Measurements from ENCODE around the gene LIPK.
"Not testable (repeated sequence)": the region's sequence is repeated elsewhere in the genome, so short reads cannot be mapped to it uniquely, and the experiment has no call there.

LIPK gene

DNA sequence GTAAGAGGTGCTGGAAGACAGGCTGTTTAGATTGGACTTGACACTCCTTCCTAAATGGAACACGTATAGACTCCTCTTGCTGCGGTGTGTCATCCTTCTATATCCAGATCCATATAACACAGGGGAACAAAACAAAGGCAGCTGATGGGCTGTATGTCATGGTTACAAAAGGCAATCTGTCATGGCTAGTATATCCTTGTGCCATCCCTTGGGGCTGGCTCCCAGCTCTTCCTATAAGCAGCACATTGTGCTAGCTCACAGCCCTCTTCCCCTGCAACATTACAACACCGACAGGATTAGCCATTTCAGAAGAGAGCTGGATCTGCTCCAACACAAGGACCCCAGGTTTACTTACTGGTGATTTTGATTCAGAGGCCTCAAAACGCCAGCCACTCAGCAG lies 15.3 kb downstream of the LIPK start:
- no peak for DNase-seq

DNA sequence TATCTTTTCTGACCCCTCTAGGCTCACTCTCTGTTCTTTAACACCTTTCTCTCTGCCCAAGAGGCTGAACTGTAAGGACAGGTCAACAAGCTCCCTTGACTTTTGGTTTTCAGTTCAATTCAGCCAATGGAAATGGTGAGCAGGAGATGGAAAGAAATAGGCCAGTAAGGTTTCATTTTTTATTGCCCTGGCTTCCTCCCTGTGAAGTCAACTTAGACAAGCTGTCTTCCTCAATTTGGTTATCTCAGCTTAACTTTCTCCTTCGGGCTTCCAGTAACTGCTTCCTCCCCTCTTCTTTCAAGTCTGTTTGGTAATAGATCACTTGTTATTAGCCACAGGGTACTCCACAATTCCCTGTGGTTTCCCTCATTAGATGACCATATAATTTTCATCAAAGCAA lies 19.7 kb downstream of the LIPK start:
- DNase-seq = no peak

DNA sequence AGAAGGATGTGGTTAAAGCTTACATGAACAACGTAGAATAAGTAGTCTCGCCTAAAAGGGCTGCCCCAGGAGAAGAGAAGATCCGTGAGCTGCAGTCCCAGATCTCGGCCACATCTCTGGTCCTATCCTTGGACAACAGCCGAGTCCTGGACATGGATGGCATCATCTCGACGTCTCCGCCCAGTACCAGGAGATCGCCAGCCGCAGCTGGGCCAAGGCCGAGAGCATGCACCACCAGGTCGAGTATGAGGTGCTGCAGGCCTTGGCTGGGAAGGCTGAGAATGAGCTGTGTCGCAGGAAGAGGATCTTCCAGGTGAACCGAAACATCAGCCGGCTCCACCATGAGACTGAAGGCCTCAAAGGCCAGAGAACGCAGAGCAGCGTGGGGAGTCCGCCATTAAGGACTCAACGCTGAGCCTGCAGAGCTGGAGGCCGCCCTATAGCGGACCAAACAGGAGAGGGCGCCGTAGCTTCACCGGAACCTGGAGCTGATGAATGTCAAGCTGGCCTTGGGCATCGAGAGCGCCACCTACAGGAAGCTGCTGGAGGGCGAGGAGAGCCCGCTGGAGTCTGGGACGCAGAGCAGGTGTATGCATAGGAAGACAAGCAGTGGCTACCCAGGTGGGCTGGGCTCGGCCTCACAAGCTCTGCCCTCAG lies 22.2 kb downstream of the LIPK start:
- no peak for DNase-seq

DNA sequence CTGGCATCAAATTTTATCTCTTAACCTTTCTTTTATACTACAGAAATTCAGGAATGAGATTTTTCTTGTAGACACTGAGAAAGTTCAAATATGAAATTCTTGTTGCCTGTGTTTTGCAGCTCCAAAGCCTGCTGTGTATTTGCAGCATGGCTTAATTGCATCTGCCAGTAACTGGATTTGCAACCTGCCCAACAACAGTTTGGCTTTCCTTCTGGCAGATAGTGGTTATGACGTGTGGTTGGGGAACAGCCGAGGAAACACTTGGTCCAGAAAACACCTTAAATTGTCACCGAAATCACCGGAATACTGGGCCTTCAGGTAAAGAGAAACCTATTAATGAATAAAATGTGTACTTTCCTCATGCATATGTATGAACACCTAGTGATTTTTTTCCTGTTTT lies 24.8 kb downstream of the LIPK start:
- DNase-seq = no peak

DNA sequence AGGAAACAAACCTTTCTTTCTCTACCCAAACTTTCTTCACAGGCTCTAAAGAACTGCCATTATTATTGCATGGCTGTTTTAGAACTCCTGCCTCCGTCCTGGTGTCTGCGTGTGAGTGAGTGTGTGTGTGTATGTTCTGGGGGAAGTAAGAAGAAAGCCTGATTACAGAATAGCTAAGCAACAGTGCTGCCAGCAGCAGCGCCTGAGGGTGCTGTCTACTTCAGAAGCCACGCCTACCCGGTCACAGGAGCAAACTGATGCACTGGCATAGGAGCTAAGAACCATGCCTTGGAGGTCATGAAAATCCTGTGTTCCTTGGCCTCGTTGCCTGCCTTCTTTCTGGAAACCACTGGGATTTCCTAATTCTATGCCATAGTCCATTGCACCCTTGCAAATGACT lies 25.2 kb downstream of the LIPK start:
- no peak for DNase-seq

DNA sequence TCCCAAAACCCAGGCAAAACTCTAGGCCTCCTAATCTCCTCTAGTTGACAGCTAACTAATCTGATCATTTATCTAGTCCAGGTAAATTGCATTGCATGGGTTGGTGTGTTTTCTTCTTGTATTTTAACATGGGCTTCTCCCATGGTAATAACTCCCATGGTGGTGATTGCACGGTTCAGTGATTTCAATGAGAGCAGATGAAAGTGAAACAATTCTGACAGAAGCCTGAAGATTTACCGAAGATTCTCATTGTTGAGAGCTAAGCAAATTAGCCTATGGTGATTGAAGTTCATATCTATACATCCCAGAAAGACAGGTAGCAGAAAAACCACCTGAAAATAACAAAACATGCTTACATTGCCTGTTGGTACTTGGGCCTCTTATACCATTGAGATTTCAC lies 27.2 kb downstream of the LIPK start:
- no peak for DNase-seq

DNA sequence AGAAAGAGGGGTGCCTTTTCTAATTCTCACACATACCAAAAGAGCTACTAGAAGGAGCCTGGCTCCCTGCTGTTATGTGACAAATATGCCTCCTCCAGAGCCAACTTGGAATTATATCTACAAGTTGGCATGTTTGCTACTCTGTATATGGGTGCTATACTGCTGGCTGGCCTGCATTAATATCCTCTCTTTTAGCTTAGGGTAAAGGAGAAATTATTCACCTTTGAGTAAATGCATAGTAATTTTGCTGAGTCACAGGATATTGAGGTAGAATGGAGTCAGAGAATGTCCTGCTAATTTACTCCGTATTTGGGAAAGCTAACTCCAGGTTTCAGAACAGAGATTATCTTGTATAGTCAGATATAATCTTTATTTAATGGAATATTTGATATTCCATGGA lies 29.6 kb downstream of the LIPK start:
- DNase-seq = no peak

DNA sequence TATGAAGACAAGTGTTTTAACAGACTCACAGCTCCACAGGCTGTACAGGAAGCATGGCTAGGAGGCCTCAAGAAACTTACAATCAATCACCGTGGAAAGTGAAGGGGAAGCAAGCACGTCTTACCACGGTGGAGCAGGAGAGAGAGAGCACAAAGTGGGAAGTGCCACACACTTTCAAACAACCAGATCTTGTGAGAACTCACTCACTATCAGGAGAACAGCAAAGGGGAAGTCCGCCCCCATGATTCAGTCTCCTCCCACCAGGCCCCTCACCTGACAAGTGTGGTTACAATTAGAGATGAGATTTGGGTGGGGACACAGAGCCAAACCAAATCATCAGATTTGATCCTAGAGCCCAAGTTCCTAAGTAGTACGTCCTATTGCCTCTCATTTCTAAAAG lies 35.9 kb downstream of the LIPK start:
- DNase-seq = not testable (repeated sequence)

DNA sequence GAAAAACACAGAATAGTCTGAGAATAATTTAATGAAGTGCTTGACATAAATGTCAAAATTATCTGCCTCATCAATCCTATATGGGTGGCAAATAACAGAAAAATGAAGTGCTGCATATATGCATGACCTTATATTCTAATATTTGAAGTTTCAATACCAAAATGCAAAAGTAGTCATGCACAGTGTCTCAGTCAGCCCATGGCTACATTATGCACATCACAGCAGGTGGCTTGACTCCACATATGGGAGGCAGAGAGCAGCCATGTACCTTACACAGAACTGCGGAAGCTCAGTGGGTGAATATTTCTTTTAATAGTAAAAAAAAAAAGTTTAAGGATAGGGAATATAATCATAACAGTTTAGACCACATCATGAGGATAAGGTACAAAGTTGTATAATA lies 36.4 kb downstream of the LIPK start:
- DNase-seq = no peak

DNA sequence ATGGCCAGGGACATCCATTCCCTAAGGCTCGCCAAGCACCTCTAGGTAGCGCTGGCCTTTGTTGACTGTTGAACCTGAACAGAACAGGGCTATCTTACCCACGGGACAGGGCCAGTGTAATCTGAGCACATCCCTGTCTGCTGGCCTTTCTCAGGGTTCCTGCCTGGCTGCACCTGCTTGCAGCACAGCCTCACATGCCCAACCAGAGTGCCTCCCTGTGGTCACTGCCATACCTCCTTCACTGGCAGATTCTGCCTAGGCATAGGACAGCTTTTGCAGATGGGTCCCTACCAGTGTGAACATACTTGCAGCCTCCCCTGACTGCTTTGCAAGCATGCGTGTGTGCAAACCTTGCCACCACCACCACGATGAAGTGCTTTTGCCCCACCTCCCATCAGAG lies 38.0 kb downstream of the LIPK start:
- DNase-seq = no peak

DNA sequence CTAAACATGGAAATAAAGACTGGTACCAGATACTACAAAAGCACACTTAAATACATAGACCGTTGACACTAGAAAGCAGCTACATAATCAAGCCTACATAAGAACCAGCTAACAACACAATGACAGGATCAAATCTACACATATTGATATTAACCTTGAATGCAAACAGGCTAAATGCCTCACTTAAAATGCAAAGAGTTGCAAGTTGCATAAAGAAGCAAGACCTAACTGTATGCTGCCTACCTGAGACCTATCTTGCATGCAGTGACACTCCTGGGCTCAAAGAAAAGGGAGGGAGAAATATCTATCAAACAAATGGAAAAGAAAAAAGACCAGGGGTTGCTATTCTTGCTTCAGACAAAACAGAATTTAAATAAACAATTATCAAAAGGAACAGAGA lies 39.6 kb downstream of the LIPK start:
- DNase-seq = no peak

DNA sequence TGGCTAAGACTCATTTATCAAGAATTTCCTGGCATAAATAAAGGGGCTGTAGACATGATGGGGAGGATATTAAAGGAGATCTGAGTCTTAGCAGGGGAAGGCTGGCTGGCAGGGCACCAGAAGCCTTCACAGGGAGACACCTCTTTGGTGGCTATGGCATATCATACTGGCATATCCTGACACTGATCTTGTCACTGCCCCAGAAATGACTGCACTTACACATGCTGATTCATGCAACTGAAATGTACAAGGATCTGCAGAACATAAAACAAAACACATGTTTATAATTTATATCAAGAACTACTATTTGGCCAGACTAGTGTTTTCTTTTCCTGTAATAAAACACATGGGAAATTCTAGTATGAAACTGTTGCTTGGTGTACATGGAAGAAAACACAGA lies 48.2 kb downstream of the LIPK start:
- DNase-seq = no peak

DNA sequence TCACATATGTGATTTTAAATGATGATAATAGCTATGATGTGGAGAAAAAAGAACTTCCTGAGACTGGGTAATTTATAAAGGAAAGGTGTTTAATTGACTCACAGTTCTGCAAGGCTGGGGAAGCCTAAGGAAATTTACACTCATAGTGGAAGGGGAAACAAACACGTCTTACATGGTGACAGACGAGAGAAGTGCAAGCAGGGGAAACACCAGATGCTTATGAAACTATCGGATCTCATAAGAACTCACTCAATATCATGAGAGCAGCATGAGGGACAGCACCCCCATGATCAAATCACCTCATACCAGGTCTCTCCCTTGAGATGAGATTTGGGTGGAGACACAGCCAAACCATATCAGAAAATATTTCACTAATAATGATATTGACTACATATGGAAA lies 49.7 kb downstream of the LIPK start:
- DNase-seq = no peak

DNA sequence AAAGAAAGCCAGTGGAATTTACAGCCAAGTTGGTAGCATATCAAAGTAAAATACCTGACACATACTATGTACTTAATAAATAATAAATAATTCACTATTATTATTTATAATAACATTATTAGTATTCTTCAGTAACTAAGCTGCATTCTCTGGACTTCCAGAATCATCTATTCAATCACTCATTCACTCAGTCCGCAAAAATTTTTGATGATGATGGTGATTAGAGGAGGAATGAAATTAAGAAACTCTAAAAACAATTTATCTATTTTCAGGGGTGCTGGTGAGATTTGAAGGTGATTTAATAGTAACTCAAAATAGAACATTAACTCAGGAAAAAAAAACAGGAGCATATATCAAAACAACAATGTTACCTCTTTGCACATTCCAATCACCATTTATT lies 50.6 kb downstream of the LIPK start:
- DNase-seq = no peak

DNA sequence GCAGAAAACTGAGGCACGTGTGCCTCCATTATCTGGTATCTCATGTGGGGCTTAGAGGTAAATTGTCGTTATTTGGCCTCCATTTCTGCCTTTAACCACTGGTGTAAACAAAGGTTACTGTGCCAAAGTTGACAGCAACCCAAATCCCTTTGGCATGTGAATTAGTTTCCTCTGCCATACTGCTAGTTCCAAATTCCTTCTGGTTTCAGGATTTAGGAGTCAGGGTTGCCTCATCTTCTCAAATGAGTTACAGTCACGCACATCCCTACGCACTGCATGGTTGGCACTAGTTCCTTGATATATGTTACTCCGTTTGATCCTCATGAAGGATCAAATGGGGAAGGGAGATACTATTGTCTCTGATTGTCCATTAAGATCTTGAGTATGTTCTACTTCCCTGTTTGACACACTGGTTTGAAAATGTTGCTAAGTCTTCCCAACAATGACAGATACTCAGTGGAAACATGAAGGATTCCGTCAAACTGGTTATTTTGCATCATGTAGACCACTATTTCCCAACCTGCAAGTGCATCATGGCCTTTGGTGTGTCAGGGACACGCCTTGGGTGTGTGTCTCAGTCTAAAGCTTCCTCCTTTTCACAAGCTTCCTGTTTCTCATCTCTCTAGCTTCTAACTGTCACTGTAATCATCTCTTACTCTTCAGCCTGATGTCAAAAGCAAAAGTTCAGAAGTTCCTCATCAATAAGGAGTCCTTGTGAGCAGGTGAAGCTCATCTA lies 53.5 kb downstream of the LIPK start, which contains the start of gene LIPN:
Gene LIPN (plus strand): TSS at position 655 of the 736 bp plus-strand sequence. CDS start 1,386 bp downstream, outside the sequence.
- no peak for DNase-seq

DNA sequence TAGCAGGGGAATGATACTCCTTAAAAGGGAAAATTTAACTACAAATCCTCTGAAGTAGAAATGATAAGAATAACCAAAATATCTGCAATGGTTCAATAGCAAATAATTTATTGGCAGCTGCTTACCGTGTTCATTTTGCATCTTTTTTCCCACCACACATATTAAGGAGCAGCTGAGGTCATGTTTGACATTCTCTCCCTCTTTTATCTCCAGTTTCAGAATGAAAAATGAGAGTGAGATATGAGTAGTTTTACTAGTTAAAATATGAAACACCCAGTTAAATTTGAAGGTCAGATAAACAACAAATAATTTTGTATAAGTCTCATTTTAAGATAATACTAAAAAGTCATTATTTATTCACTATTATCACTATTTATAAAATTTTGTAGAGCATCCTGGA lies 56.9 kb downstream of the LIPK start:
- no peak for DNase-seq

DNA sequence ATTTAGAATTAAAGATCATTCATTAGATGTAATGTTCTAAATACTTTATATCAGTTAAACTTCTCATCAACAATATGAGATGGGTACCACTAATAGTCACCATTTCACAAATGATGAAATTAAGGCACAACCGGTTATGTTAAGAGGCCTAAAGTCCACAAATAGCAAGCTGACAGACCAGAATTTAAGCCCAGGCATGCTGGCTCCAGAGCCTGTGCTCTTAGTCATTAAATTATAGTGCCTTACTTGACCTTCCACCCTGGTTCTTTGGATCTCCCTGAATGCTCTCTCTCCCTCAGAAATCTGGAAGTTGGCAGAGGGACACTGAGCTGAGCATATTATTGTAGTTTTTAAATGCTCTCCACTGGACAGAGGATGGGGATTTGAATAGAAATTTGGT lies 57.4 kb downstream of the LIPK start:
- DNase-seq = no peak

DNA sequence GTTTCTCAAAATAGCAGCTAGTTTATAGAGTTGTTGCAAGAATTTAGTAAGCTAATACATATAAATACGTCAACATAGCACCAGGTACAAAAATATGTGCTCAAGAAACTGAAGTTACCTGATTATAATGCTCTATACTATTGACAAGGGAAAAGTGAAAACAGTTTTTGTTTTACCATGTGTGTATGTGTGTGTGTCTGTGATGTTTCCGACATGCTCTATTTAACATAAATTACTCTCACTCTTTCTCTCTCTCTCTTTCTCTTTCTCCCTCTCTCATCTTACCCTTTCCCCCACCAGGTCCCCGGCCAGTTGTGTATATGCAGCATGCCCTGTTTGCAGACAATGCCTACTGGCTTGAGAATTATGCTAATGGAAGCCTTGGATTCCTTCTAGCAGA lies 58.1 kb downstream of the LIPK start:
- DNase-seq = no peak

DNA sequence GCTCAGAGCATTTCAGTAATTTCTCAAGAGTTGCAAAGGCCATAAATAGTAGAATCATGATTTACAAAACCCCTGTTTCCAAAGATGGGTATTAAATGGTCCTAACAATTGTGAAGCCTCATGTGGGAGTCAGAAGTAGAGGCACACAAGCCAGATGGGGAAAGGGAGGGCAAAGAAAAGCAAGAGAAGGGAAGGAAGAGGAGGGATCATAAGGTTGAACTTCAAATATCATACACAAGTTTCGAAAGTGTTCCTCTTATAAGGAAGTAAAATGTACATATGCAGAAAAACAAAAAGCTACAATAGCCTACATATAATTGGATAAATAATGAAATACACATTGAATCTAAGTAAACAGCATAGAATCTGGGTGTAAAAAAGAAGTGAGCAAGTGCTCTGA lies 59.8 kb downstream of the LIPK start:
- no peak for DNase-seq

DNA sequence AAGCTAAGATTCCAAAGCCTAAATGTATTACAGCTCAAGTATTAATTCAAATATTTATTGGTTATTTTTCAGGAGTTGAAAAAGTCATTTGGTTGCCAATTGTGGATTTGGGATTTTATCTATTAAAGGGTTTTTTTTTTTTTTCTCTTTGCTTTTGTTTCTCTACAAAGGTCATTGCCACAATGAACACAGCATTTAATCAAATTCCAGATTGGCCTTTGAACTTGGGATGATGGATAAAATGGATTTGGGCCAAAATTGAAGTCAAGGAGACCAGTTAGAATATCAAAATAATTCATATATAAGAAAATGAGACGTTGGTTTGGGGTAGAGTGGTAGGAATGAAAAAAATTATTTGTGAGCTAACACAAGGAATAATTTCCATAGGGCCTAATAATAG lies 63.3 kb downstream of the LIPK start:
- no peak for DNase-seq

DNA sequence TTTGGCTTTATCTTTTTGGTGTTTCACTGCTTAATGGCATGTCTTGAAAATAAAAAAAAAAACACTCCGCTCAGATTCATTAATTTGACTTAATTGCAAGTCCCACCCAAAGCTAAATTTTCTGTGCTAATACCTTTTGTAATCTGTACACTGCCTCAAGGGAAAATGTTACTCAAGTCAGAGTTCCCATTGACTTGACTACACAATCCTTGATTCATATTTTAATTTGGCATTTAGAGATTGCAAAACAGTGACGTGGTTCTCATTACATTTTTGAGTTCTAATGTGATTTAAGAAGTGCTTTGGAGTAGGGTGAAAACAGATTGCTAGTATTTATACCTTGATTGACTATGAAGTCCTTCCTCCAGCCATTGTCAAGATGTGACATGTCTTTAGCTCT lies 75.2 kb downstream of the LIPK start:
- no peak for DNase-seq

DNA sequence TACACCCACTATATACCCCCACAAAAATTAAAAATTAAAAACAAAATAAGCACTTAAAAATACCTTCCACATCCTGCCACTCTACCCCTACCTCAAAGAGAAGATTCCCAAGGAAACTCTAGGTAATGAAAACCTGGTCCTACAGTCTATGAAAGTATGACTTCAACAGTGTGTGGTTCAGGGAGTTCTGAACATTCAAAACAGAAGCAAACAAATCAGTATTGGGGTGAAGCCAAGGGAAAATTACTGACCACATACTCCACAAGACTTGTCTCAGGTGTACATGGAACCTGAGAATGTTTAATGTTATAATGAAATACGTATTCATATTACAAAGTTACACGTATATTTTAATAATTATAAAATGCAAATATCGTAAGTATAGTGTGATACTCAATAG lies 76.2 kb downstream of the LIPK start:
- DNase-seq = no peak

DNA sequence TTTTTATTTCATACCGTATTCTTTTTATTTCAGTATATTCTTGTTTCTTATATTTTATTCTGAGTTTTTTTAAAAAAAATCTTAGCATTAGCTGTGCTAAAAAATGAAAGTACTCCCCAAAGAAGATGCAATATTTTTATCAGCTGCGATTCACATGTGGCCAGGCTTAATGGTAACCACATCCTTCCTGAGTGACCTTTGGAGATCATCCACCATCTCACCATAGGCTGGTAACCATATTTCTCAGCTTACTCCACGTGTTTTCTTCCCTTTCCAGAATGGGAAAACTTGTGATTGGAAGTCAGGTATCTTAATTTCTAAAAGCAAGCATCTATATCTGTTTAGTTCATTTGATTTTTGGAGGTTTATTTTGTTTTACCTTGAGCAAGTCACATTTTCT lies 77.7 kb downstream of the LIPK start:
- DNase-seq = no peak

DNA sequence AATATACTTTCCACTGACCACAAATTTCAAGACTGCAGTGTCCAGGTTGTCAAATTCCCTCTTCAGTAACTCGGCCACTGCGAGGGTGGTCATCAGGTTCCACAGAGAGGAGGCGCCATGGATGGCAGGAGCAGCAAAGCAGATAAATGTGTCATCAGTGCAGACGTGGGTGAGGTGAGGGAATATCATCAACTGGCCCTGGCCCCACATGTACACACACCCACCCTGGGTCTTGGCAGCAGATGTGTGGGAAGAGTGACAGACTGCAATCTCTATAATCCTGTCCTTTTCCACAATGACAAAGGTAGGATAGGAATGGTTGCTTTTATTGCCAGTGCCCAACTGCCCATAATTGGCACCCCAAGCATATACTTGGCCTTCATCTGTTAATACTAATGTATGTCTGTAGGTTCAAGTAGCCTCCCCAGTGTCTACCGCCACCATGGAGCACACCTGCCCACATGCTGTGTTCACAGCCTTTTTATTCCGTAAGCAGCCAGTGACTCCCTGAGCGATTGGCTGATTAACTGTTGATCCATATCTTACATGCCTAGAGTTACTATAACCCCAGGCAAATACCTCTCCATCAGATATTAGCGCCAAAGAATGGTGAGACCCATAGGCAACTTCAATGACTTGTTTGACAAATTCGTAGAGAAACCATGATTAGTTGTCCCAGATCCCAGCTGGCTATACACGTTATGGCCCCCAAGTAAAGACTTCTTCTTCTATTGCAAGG lies 80.2 kb downstream of the LIPK start:
- DNase-seq = no peak
